HepG2 (cell line): Measurements from ENCODE around the gene LTB4R. TPM values are rescaled to one million over a fixed set of nuclear protein-coding genes. Genes with fewer than 3 reads are reported as not detected.
A peak's percentile ranks its signal among the peaks of the same experiment; 100 is the strongest.

ENCODE experiments used
- AGO2 ChIP-seq: fragments of 200-400 bp; formaldehyde crosslinking; optimal IDR thresholded peaks from 2 replicates; pipeline ENCODE3; 2017; ENCODE audit warnings: mild to moderate bottlenecking, low read depth, low read length, moderate library complexity
- ATF7-NPFF ChIP-seq: sonication (generic); formaldehyde crosslinking; IDR thresholded peaks from 2 replicates; pipeline ENCODE4 v1.8.1; 2023; ENCODE audit warnings: mild to moderate bottlenecking, low read depth, missing genetic modification reagents, moderate library complexity
- EED ChIP-seq: sonication (generic); formaldehyde crosslinking; IDR thresholded peaks from 2 replicates; pipeline ENCODE4 v1.5.0; 2020; ENCODE audit warnings: mild to moderate bottlenecking, missing genetic modification reagents
- ETV5 ChIP-seq: IDR thresholded peaks from 2 replicates; pipeline ENCODE4 v1.6.1; 2018; ENCODE audit warnings: missing biosample characterization, missing genetic modification reagents, inconsistent platforms, borderline replicate concordance
- HCFC1 ChIP-seq: fragments of 150-350 bp; IDR thresholded peaks from 2 replicates; pipeline ENCODE4 v1.6.1; 2014; ENCODE audit warnings: low read depth, low read length
- IRX3 ChIP-seq: sonication (generic); formaldehyde crosslinking; IDR thresholded peaks from 2 replicates; pipeline ENCODE4 v1.8.1; 2023; ENCODE audit warnings: mild to moderate bottlenecking, low read depth, missing genetic modification reagents, borderline replicate concordance
- KAT8 ChIP-seq: IDR thresholded peaks from 2 replicates; pipeline ENCODE4 v1.6.1; 2016; ENCODE audit warnings: missing genetic modification reagents, missing compliant biosample characterization
- MIER2 ChIP-seq: IDR thresholded peaks from 2 replicates; pipeline ENCODE4 v1.6.1; 2016; ENCODE audit warnings: missing biosample characterization, missing genetic modification reagents
- NCOA2 ChIP-seq: sonication (generic); formaldehyde crosslinking; IDR thresholded peaks from 2 replicates; pipeline ENCODE4 v1.8.0; 2022; ENCODE audit warnings: inconsistent platforms
- RBFOX2 ChIP-seq: fragments of 200-400 bp; formaldehyde crosslinking; IDR thresholded peaks from 2 replicates; pipeline ENCODE4 v1.6.1; 2017; ENCODE audit warnings: low read depth, mild to moderate bottlenecking, low read length
- SMAD9 ChIP-seq: sonication (generic); formaldehyde crosslinking; IDR thresholded peaks from 2 replicates; pipeline ENCODE4 v1.5.1; 2020; ENCODE audit warnings: mild to moderate bottlenecking, missing genetic modification reagents
- U2AF1 ChIP-seq: fragments of 200-400 bp; formaldehyde crosslinking; optimal IDR thresholded peaks from 2 replicates; pipeline ENCODE3; 2017; ENCODE audit warnings: mild to moderate bottlenecking, low read depth, low read length
- ZNF232 ChIP-seq: sonication (generic); formaldehyde crosslinking; IDR thresholded peaks from 2 replicates; pipeline ENCODE4 v1.4.0; 2020; ENCODE audit warnings: missing genetic modification reagents, borderline replicate concordance
- ZNF44 ChIP-seq: sonication (generic); formaldehyde crosslinking; IDR thresholded peaks from 2 replicates; pipeline ENCODE4 v1.5.1; 2020; ENCODE audit warnings: mild to moderate bottlenecking, missing genetic modification reagents
- ZNF451 ChIP-seq: sonication (generic); formaldehyde crosslinking; IDR thresholded peaks from 2 replicates; pipeline ENCODE4 v1.5.0; 2020; ENCODE audit warnings: mild to moderate bottlenecking, missing genetic modification reagents
- ZNF674 ChIP-seq: sonication (generic); formaldehyde crosslinking; IDR thresholded peaks from 2 replicates; pipeline ENCODE4 v1.5.0; 2020; ENCODE audit warnings: low read depth, mild to moderate bottlenecking, missing genetic modification reagents
- ZNF75D ChIP-seq: sonication (generic); formaldehyde crosslinking; IDR thresholded peaks from 2 replicates; pipeline ENCODE4 v1.8.1; 2023; ENCODE audit warnings: missing genetic modification reagents, mild to moderate bottlenecking, borderline replicate concordance
- ZNF781 ChIP-seq: sonication (generic); formaldehyde crosslinking; IDR thresholded peaks from 2 replicates; pipeline ENCODE4 v1.5.1; 2020; ENCODE audit warnings: borderline replicate concordance, mild to moderate bottlenecking, missing genetic modification reagents; ENCODE audit errors: not compliant biosample characterization
- ZSCAN29 ChIP-seq: sonication (generic); formaldehyde crosslinking; conservative IDR thresholded peaks from 2 replicates; pipeline ENCODE4 v1.4.0; 2020; ENCODE audit warnings: mild to moderate bottlenecking, missing genetic modification reagents
- polyA plus RNA-seq, 8 experiments: library from polyadenylated mRNA; depleted of rRNA in 3 of 8; stranded (reverse) in 7 of 8; unstranded in 1 of 8; fragments of >200 nt; fragmentation: Illumina TruSeq in 4 of 8; extraction: Trizol in 4 of 8; gene quantifications; 2 replicates each; pipeline versions ENCODE4 v1.2.1 to v1.2.3, GENCODE V29; 2011 to 2016; ENCODE audit warnings: low read depth in 4 of 8, missing spikeins in 1 of 8, mixed read lengths in 1 of 8; ENCODE audit not compliant: insufficient read depth in 1 of 8
- total RNA-seq, 5 experiments: library from RNA; depleted of rRNA; stranded (reverse); fragments of >200 nt; fragmentation: Illumina TruSeq; extraction: Trizol; gene quantifications; 2 replicates each; pipeline ENCODE4 v1.2.3, GENCODE V29; 2016; ENCODE audit warnings: low read depth in 1 of 5
- TF ChIP-seq, protein P1 (sequence below): sonication (generic); formaldehyde crosslinking; IDR thresholded peaks from 2 replicates; pipeline ENCODE4 v1.5.1; 2020; ENCODE audit warnings: missing genetic modification reagents, mild to moderate bottlenecking, borderline replicate concordance
- TF ChIP-seq, protein P2 (sequence below): sonication (generic); formaldehyde crosslinking; IDR thresholded peaks from 2 replicates; pipeline ENCODE4 v1.5.1; 2020; ENCODE audit warnings: mild to moderate bottlenecking, missing genetic modification reagents, borderline replicate concordance
- TF ChIP-seq, protein P3 (sequence below): sonication (generic); formaldehyde crosslinking; IDR thresholded peaks from 2 replicates; pipeline ENCODE4 v1.4.0; 2020; ENCODE audit warnings: missing genetic modification reagents

LTB4R gene
- total and polyA plus RNA-seq, 2 of the 13 experiments (the other 11 are each of a cell fraction or from before 2014, with no cell fraction given) = 3.2 to 8.2 TPM

DNA sequence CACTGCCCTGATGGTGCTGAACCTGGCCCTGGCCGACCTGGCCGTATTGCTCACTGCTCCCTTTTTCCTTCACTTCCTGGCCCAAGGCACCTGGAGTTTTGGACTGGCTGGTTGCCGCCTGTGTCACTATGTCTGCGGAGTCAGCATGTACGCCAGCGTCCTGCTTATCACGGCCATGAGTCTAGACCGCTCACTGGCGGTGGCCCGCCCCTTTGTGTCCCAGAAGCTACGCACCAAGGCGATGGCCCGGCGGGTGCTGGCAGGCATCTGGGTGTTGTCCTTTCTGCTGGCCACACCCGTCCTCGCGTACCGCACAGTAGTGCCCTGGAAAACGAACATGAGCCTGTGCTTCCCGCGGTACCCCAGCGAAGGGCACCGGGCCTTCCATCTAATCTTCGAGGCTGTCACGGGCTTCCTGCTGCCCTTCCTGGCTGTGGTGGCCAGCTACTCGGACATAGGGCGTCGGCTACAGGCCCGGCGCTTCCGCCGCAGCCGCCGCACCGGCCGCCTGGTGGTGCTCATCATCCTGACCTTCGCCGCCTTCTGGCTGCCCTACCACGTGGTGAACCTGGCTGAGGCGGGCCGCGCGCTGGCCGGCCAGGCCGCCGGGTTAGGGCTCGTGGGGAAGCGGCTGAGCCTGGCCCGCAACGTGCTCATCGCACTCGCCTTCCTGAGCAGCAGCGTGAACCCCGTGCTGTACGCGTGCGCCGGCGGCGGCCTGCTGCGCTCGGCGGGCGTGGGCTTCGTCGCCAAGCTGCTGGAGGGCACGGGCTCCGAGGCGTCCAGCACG lies 4.7 kb downstream of the LTB4R start (continued):
- TF ChIP-seq MIER2 (CRISPR knock-in tag) (0 out of 2 replicates have a peak, but pooled peaks have one; percentile 59), IRX3 (CRISPR knock-in tag) (peak; percentile 97), ZNF75D (CRISPR knock-in tag) (no peak), ZNF674 (0 out of 2 replicates have a peak, but pooled peaks have one; percentile 88), EED (peak; percentile 96), ATF7-NPFF (CRISPR knock-in tag) (peak; percentile 99), AGO2 (peak; percentile 96), ZSCAN29 (CRISPR knock-in tag) (peak; percentile 93), ZNF781 (CRISPR knock-in tag) (peak; percentile 93), ETV5 (CRISPR knock-in tag) (peak; percentile 94), SMAD9 (CRISPR knock-in tag) (peak; percentile 75; the same call in 1 of the 2 replicates), NCOA2 (CRISPR knock-in tag) (peak; percentile 59; the same call in 1 of the 2 replicates), KAT8 (CRISPR knock-in tag) (peak; percentile 95), ZNF451 (CRISPR knock-in tag) (peak; percentile 98), U2AF1 (peak; percentile 76), ZNF232 (peak; percentile 99), HCFC1 (0 out of 2 replicates have a peak, but pooled peaks have one; percentile 10), RBFOX2 (peak; percentile 87), ZNF44 (CRISPR knock-in tag) (peak; percentile 92; the same call in 1 of the 2 replicates)
- TF ChIP-seq, protein P1, sequence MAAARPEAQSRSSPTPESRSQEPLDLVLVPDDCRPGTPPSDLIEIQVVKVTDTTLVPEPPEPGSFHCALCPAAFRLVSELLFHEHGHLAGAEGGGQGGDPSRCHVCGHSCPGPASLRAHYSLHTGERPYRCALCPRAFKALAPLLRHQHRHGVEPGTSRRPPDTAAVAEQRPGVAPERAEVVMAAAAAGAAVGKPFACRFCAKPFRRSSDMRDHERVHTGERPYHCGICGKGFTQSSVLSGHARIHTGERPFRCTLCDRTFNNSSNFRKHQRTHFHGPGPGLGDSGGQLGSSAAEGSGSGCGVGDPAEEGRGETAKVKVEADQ = peak; percentile 99
- TF ChIP-seq, protein P2, sequence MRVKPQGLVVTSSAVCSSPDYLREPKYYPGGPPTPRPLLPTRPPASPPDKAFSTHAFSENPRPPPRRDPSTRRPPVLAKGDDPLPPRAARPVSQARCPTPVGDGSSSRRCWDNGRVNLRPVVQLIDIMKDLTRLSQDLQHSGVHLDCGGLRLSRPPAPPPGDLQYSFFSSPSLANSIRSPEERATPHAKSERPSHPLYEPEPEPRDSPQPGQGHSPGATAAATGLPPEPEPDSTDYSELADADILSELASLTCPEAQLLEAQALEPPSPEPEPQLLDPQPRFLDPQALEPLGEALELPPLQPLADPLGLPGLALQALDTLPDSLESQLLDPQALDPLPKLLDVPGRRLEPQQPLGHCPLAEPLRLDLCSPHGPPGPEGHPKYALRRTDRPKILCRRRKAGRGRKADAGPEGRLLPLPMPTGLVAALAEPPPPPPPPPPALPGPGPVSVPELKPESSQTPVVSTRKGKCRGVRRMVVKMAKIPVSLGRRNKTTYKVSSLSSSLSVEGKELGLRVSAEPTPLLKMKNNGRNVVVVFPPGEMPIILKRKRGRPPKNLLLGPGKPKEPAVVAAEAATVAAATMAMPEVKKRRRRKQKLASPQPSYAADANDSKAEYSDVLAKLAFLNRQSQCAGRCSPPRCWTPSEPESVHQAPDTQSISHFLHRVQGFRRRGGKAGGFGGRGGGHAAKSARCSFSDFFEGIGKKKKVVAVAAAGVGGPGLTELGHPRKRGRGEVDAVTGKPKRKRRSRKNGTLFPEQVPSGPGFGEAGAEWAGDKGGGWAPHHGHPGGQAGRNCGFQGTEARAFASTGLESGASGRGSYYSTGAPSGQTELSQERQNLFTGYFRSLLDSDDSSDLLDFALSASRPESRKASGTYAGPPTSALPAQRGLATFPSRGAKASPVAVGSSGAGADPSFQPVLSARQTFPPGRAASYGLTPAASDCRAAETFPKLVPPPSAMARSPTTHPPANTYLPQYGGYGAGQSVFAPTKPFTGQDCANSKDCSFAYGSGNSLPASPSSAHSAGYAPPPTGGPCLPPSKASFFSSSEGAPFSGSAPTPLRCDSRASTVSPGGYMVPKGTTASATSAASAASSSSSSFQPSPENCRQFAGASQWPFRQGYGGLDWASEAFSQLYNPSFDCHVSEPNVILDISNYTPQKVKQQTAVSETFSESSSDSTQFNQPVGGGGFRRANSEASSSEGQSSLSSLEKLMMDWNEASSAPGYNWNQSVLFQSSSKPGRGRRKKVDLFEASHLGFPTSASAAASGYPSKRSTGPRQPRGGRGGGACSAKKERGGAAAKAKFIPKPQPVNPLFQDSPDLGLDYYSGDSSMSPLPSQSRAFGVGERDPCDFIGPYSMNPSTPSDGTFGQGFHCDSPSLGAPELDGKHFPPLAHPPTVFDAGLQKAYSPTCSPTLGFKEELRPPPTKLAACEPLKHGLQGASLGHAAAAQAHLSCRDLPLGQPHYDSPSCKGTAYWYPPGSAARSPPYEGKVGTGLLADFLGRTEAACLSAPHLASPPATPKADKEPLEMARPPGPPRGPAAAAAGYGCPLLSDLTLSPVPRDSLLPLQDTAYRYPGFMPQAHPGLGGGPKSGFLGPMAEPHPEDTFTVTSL (CRISPR knock-in tag) = no peak
- TF ChIP-seq, protein P3, sequence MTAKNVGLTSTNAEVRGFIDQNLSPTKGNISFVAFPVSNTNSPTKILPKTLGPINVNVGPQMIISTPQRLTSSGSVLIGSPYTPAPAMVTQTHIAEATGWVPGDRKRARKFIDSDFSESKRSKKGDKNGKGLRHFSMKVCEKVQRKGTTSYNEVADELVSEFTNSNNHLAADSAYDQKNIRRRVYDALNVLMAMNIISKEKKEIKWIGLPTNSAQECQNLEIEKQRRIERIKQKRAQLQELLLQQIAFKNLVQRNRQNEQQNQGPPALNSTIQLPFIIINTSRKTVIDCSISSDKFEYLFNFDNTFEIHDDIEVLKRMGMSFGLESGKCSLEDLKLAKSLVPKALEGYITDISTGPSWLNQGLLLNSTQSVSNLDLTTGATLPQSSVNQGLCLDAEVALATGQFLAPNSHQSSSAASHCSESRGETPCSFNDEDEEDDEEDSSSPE (CRISPR knock-in tag) = peak; percentile 97
